ENCODE results near the gene LAPTM4A. TPM values are rescaled to one million over a fixed set of nuclear protein-coding genes. Genes with fewer than 3 reads are reported as not detected.

The LAPTM4A gene
- total RNA-seq, 1 donor from 2014 or later: 300 TPM

DNA sequence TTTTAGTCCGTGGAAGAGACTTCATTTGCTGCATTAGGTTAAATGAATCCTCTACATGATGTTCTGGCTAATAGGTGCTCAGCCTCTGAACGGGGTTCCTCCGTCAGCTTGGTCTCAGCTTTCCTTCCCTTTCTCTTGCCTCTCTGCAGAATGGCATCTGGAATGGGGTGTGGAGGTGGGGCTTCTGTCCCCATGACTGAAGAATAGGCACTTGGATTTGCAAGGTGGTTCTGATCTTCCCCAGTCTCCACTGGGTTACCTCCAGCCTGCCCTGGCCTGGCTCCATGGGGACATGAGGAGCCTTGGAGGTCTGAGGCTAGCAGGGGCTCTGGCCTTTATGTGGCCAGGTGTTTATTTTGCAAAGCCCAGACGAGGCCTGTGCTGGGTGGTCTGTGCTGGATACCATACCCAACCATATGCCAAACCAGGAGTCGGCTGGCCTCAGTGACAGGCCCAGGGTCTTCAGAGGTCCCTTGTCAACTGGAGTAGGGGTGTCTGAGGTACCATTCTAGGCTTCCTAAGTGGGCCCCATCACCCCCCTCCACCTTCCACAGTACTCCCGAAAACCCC, 28.2 kb upstream of the LAPTM4A start:
- no peak for FAIRE-seq
- H3K4me1 Mint-ChIP-seq (ENCODE audit: low read depth, unreplicated experiment): no peaks in the 10 kb centered on the region
- no peak overlapping the region for H2AFZ ChIP-seq (ENCODE audit: low read depth, low read length)
- H3K36me3 ChIP-seq (ENCODE audit: insufficient read depth, low read length): no peaks in the 10 kb centered on the region
- no peak overlapping the region for H3K27ac Mint-ChIP-seq (ENCODE audit: unreplicated experiment)
- TF ChIP-seq EZH2 (IDR thresholded peaks at IDR 0.05; ENCODE audit: insufficient read depth, low read length): no peak
- TF ChIP-seq, protein P1, sequence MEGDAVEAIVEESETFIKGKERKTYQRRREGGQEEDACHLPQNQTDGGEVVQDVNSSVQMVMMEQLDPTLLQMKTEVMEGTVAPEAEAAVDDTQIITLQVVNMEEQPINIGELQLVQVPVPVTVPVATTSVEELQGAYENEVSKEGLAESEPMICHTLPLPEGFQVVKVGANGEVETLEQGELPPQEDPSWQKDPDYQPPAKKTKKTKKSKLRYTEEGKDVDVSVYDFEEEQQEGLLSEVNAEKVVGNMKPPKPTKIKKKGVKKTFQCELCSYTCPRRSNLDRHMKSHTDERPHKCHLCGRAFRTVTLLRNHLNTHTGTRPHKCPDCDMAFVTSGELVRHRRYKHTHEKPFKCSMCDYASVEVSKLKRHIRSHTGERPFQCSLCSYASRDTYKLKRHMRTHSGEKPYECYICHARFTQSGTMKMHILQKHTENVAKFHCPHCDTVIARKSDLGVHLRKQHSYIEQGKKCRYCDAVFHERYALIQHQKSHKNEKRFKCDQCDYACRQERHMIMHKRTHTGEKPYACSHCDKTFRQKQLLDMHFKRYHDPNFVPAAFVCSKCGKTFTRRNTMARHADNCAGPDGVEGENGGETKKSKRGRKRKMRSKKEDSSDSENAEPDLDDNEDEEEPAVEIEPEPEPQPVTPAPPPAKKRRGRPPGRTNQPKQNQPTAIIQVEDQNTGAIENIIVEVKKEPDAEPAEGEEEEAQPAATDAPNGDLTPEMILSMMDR (IDR thresholded peaks at IDR 0.05; ENCODE audit: insufficient read depth, low read depth, low read length): no peak
- peaks cover 4% of the 10 kb centered on the region for H3K36me3 Mint-ChIP-seq (ENCODE audit: low read depth, unreplicated experiment)
- H3K27me3 ChIP-seq (ENCODE audit: insufficient read depth, low read length): no peaks in the 10 kb centered on the region
- H3K9me3 Mint-ChIP-seq (ENCODE audit: unreplicated experiment): peaks cover 3% of the 10 kb centered on the region
- H3K4me3 ChIP-seq (ENCODE audit: insufficient read depth, low read depth, low read length): no peak overlapping the region
- no peaks in the 10 kb centered on the region for H3K79me2 ChIP-seq (ENCODE audit: insufficient read depth, low read length)
- H3K4me3 Mint-ChIP-seq (ENCODE audit: unreplicated experiment): no peak overlapping the region
- no peak overlapping the region for H3K4me2 ChIP-seq (ENCODE audit: low read length)
- peaks cover 6% of the 10 kb centered on the region for H3K27me3 Mint-ChIP-seq (ENCODE audit: low read depth, unreplicated experiment)
- H3K9me3 ChIP-seq (ENCODE audit: insufficient read depth, low read depth, low read length): peaks cover 3% of the 10 kb centered on the region
- no peaks in the 10 kb centered on the region for H3K4me1 ChIP-seq (ENCODE audit: insufficient read depth, low read length)
- no peak for DNase-seq (ENCODE audit: low read depth)
- no peaks in the 10 kb centered on the region for H4K20me1 ChIP-seq (ENCODE audit: insufficient read depth, low read length)
- H3K9ac ChIP-seq (ENCODE audit: low read length): no peak overlapping the region
- no peak overlapping the region for H3K27ac ChIP-seq (ENCODE audit: low read depth, low read length)

DNA sequence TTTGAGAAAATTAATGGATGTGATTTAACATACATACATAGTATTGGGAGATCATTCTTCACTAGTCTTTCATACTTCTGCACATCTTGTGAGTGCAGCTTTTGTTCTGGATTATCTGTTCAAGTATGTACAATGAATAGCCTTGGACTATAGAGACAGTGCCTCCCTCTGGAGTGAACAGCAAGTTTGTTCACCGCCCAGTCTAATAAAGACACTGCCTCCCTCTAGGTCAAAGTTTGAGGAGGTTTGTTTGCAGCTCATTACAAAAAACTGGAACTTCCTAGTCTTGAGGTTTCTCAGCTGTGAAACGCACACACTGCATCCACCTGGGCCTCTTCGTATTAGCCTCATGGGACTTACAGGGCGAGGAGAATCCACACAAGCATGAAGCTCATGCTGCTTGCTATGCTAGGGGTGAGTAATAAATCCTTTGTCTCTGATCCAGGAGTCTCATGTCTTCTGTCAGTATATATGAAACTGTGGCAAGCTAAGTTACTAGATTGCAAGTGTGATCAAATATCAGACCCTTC, 26.0 kb upstream of the LAPTM4A start:
- Mint-ChIP-seq H3K27ac (ENCODE audit: unreplicated experiment) (no peak overlapping the region), H3K4me3 (ENCODE audit: unreplicated experiment) (no peak overlapping the region), H3K9me3 (ENCODE audit: unreplicated experiment) (peaks cover 3% of the 10 kb centered on the region), H3K27me3 (ENCODE audit: low read depth, unreplicated experiment) (peaks cover 6% of the 10 kb centered on the region), H3K36me3 (ENCODE audit: low read depth, unreplicated experiment) (peaks cover 4% of the 10 kb centered on the region), H3K4me1 (ENCODE audit: low read depth, unreplicated experiment) (peaks cover 5% of the 10 kb centered on the region)
- Histone ChIP-seq H2AFZ (ENCODE audit: low read depth, low read length) (no peak overlapping the region), H3K27ac (ENCODE audit: low read depth, low read length) (no peak overlapping the region), H3K36me3 (ENCODE audit: insufficient read depth, low read length) (no peaks in the 10 kb centered on the region), H4K20me1 (ENCODE audit: insufficient read depth, low read length) (no peaks in the 10 kb centered on the region), H3K79me2 (ENCODE audit: insufficient read depth, low read length) (no peaks in the 10 kb centered on the region), H3K9ac (ENCODE audit: low read length) (no peak overlapping the region), H3K4me3 (ENCODE audit: insufficient read depth, low read depth, low read length) (no peak overlapping the region), H3K4me2 (ENCODE audit: low read length) (no peak overlapping the region), H3K9me3 (ENCODE audit: insufficient read depth, low read depth, low read length) (peaks cover 3% of the 10 kb centered on the region), H3K27me3 (ENCODE audit: insufficient read depth, low read length) (no peaks in the 10 kb centered on the region), H3K4me1 (ENCODE audit: insufficient read depth, low read length) (no peaks in the 10 kb centered on the region)
- no peak for FAIRE-seq
- TF ChIP-seq, protein P1 (IDR thresholded peaks at IDR 0.05; ENCODE audit: insufficient read depth, low read depth, low read length): no peak
- TF ChIP-seq EZH2 (IDR thresholded peaks at IDR 0.05; ENCODE audit: insufficient read depth, low read length): no peak
- no peak for DNase-seq (ENCODE audit: low read depth)

DNA sequence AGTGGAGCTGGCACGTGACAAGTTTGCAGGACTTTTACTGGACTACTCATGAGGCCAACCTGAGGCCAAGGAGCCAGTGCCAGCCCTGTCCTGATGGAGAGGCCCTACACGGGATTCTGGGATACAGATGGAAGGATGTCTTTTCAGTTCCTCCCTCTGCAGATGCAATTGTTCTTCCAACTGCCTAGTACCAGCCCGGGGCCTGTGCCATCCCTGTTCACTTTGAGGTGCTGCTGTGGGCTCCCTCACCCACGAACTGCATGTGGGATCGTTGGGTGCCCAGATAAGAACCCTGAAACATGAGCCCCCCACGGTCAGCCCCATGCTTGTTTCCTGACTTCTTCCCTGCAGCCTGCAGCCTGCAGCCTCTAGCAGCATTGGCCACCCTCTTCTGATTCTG, 25.3 kb upstream of the LAPTM4A start:
- Mint-ChIP-seq H3K4me3 (ENCODE audit: unreplicated experiment) (no peak overlapping the region), H3K27me3 (ENCODE audit: low read depth, unreplicated experiment) (peaks cover 6% of the 10 kb centered on the region), H3K9me3 (ENCODE audit: unreplicated experiment) (peaks cover 3% of the 10 kb centered on the region), H3K4me1 (ENCODE audit: low read depth, unreplicated experiment) (peaks cover 12% of the 10 kb centered on the region), H3K36me3 (ENCODE audit: low read depth, unreplicated experiment) (peaks cover 4% of the 10 kb centered on the region), H3K27ac (ENCODE audit: unreplicated experiment) (no peak overlapping the region)
- no peaks in the 10 kb centered on the region for H4K20me1 ChIP-seq (ENCODE audit: insufficient read depth, low read length)
- no peak overlapping the region for H3K4me2 ChIP-seq (ENCODE audit: low read length)
- H3K4me1 ChIP-seq (ENCODE audit: insufficient read depth, low read length): peaks cover 6% of the 10 kb centered on the region
- no peak for DNase-seq (ENCODE audit: low read depth)
- H3K79me2 ChIP-seq (ENCODE audit: insufficient read depth, low read length): no peaks in the 10 kb centered on the region
- no peak overlapping the region for H3K4me3 ChIP-seq (ENCODE audit: insufficient read depth, low read depth, low read length)
- no peaks in the 10 kb centered on the region for H3K27me3 ChIP-seq (ENCODE audit: insufficient read depth, low read length)
- TF ChIP-seq, protein P1 (IDR thresholded peaks at IDR 0.05; ENCODE audit: insufficient read depth, low read depth, low read length): no peak
- TF ChIP-seq EZH2 (IDR thresholded peaks at IDR 0.05; ENCODE audit: insufficient read depth, low read length): no peak
- peaks cover 3% of the 10 kb centered on the region for H3K9me3 ChIP-seq (ENCODE audit: insufficient read depth, low read depth, low read length)
- H3K27ac ChIP-seq (ENCODE audit: low read depth, low read length): no peak overlapping the region
- FAIRE-seq: no peak
- no peak overlapping the region for H2AFZ ChIP-seq (ENCODE audit: low read depth, low read length)
- H3K36me3 ChIP-seq (ENCODE audit: insufficient read depth, low read length): no peaks in the 10 kb centered on the region
- no peak overlapping the region for H3K9ac ChIP-seq (ENCODE audit: low read length)
